ENCODE measurements around the gene RYR3.

Gene RYR3

DNA sequence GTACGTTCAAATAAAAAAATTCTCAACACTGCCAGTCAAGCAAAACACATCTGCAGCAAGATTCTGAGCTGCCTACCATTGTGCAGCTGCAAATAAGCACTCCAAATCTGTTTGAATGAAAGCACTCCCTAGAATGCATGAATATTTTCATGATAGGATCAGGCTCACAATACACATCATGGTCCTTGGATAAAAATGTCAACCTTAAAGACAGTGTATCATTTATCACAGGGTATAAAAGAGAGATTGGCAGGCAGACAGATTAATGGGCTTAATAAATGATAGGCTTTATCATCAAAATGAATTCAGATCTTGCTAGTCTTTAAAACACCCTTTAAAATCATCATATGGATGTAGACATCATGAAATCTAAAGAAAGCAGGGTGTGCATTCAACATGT, 9.2 kb downstream of the RYR3 start:
- DNase-seq (ENCODE audit: low spot score), result no peak

GRCh38 chr15:33322091-33322490, 11.3 kb downstream of the RYR3 start:
- DNase-seq (ENCODE audit: low spot score), result no peak

DNA sequence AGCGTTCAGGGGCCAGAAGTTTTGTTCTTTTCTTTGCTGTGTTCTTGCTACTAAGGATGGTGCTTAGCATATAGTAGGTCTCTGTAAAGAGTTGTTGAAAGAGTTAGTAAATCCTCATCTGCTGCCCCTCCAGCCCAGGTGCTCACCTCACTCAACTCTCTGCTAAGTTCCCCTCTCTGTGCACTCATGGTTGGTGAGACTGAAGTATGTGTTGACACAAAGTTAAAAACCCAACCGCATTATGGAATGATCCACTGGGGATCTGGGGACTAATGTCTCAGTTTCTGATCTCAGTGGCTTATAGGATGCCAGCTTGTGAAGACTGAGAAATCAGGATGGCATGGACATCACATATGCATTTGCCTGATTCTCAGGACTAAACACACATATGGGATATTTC, 13.8 kb downstream of the RYR3 start:
- DNase-seq (ENCODE audit: low spot score), result no peak

- DNase-seq (ENCODE audit: low spot score), result no peak
Measured at GRCh38 chr15:33326908-33327307, 16.1 kb downstream of the RYR3 start.

DNA sequence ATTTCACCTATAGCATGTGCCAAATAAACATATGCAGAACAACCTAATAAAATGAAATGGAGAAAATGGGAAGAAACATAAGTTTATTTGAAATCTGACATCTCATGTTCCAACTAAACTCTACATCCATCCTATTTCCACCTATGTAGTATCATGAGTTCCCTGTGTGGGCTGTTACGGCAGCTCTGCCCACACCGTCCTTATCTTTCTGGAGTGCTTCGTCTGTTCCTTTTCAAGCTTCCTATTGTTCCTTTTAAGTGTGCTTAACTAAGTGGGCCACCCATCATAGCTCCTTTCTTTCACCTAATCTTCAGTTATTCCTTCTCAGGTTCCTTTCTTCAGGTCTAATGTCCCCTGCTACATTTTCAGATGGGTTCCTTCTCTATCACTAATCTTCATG, 17.3 kb downstream of the RYR3 start:
- DNase-seq (ENCODE audit: low spot score), result no peak

GRCh38 chr15:33329457-33329856, 18.7 kb downstream of the RYR3 start:
- no peak for DNase-seq (ENCODE audit: low spot score)

- DNase-seq (ENCODE audit: low spot score), result no peak
Measured at GRCh38 chr15:33330931-33331330, 20.2 kb downstream of the RYR3 start.

- DNase-seq (ENCODE audit: low spot score), result no peak
Measured at GRCh38 chr15:33341953-33342352, 31.2 kb downstream of the RYR3 start.

DNA sequence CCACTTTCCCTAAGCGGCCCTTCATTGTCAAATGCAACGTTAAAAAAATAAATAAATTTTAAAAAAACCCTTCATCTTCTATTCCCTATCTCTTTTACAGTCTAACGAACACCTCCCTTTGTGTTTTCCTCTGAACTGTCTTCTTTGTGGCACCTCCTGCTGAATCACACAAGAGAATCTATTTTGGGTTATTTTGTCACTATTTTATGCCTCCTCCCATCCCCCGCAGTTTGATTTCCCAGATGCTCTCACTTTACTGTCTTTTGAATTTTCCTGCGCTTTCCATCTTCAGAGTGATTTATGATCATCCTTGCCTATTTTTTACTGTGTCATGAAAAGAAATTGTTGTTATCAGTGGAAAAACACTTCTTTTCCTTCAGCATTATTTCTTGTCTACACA, 32.5 kb downstream of the RYR3 start:
- no peak for DNase-seq (ENCODE audit: low spot score)

DNA sequence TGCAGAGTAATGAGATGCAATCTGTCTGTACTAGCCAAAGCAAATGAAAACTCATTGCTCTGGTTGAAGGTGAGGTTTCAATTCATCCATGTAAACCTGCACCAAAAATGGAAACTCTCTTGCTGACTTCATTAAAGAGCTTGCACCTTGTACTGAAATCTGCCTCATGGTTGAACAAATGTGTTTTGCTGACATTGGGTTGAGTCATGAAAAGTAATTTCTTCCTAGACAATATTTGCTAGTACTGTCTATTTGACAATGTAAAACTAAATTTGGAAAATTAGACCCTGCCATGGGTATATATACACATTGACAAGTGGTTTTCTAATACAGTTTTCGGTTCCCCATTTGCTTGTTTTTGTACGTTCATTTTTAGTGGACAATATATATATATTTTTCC, 33.3 kb downstream of the RYR3 start:
- no peak for DNase-seq (ENCODE audit: low spot score)

- no peak for DNase-seq (ENCODE audit: low spot score)
Measured at GRCh38 chr15:33344530-33344929, 33.8 kb downstream of the RYR3 start.

DNA sequence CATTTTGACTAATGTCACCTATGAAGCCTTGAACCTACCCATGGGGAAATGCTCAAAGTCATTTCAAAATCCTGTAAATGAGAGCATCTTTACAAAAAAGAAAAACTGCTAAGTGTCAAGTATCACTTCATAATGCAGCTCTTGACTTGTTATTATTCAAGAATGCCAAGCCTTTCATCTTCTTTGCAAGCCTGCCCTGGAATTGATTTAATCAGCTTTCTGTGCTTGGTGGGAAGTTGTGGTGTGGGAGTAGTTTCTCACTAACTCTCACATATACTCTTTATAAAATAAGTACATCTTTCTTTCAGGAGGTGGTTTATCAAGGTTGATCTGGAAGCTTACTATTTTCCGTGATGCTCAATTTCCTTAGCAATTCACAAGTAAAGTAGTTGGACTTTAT, 43.6 kb downstream of the RYR3 start:
- no peak for DNase-seq (ENCODE audit: low spot score)

DNA sequence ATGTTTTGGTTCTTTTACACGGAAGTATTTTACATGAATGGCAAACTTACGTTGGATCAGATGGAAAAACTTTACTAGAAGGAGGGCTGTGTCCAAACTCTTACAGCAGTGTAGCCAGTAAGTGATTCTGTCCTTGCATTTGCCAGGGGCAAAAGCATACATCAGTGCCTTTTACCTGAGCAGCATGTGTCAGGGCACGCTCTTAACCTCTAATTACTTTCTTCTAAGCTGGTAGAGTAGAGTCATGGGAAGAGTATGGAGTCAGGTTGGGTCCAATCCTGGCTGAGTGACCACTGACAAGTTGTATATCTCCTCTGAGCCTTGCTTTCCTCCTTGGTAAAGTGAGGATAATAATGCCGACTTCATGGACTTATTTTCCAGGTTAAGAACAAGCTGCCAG, 47.1 kb downstream of the RYR3 start:
- DNase-seq (ENCODE audit: low spot score), result no peak

DNA sequence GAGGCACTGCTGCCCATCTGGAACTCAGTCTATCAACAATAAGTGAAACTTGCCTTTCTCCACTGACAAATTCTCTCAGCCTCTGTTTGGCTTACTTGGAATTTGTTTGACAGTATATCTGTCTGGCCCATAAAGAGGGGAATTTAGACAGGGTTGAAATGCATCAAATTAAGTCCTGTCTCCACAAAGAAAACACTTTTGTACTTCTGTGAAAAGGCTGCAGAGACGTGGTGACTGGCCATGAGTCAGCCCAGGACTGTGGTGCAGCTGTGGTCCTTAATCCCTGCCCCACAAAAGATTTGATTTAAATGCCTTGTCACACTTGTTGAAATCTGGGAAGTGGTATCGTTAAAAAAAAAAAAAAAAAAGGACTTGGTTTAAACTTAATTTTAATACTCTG, 47.5 kb downstream of the RYR3 start:
- no peak for DNase-seq (ENCODE audit: low spot score)

GRCh38 chr15:33360886-33361285, 50.1 kb downstream of the RYR3 start:
- no peak for DNase-seq (ENCODE audit: low spot score)

- DNase-seq (ENCODE audit: low spot score), result no peak
Measured at GRCh38 chr15:33369941-33370622, 59.3 kb downstream of the RYR3 start.

DNA sequence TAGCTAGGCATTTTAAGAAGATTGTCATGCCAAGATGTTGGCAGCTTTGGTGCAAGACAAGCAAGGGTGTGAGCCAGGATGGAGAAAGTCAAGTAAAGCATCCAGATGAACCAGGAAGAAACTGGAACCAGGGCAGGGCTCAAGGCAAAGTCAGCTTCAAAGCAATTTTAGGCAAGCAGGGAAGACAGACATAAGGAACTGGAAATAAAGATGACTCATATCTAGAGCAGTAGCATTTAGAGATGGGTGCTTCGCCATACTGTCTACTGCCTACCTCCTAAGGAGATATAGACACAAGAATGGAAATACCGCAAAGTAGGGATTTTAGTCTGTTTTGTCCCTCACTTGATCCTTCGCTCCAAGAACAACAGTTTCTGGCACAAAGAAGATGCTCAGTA, 59.9 kb downstream of the RYR3 start:
- DNase-seq (ENCODE audit: low spot score), result no peak

- DNase-seq (ENCODE audit: low spot score), result no peak
Measured at GRCh38 chr15:33371159-33371558, 60.4 kb downstream of the RYR3 start.

DNA sequence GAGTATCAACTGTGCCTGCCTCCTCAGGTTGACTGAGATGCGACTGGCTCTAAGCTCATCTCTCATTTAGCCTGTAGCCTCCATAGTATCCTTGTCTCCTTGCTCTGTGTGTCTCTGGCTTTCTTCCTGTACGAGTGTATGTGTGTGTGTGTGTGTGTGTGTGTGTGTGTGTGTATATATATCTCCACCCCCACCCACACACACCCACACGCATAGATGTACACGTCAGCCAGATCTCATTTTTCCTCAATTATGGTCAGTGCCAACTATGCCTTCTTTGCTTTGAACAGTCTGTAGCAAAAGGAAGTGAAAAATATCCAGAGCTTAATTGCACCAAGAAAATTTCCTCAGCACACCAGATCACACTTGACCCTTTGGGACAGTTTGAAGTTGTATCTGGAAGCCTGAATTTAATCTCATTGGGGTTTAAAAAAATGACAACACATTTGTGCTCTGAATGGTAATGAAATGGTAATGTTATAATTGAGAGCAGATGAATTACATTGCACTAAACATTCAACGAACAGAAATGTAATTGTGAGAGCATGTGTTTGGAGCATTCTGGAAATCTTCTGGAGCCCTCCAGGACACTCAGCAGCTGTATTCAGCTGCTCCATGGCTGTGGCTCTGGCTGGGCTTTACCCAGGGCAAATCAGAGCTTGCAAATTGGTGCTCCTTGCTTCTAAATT, 63.6 kb downstream of the RYR3 start:
- DNase-seq (ENCODE audit: low spot score), result no peak

DNA sequence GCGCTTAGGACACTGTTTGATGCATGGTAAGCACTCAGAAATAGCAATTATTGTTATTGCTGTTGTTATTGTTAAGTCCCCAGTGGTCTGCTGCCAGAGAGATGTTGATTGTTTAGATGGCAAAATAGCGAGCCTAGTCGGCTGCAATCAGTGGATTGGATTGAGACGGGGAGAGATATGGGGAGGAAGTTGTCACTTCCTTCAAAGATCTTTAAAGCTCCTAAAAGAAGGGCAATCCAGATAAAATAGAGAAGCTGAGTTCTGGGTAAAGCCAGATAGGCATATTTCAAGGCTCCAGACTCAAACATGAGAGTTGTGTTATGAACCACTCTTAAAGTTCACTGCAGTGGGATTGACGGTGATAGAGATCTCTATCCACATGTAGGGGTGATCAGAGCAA, 64.5 kb downstream of the RYR3 start:
- DNase-seq (ENCODE audit: low spot score), result peak; percentile 1

DNA sequence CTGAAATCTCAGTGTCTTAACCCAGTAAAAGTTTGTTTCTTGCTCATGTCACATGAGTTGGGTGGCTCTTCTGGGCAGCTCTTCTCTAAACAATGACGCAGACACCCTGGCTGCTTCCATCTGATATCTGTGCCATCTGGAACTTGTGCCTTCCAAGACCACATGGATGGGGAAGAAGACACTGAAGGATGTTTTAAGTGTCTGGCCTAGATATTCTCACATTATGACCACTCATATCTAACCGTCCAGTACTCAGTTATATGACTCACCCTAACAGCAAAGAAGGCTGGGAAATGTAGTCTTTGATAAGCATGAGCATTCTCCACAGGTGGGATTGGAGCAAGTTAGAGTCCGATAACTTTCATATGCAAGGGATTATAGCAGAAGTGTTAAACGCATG, 66.4 kb downstream of the RYR3 start:
- no peak for DNase-seq (ENCODE audit: low spot score)

- no peak for DNase-seq (ENCODE audit: low spot score)
Measured at GRCh38 chr15:33378866-33379480, 68.2 kb downstream of the RYR3 start.

GRCh38 chr15:33380406-33380805, 69.6 kb downstream of the RYR3 start:
- DNase-seq (ENCODE audit: low spot score), result no peak

- DNase-seq (ENCODE audit: low spot score), result no peak
Measured at GRCh38 chr15:33382491-33382890, 71.7 kb downstream of the RYR3 start.
